K562 (cell line): ENCODE results near the gene OGFR.

Source experiments
- REST ChIP-seq, 2 experiments: fragments of 450-650 bp; formaldehyde crosslinking in 1 of 2; IDR thresholded peaks; 2 replicates each; pipeline versions ENCODE4 v1.4.0 to v1.6.1; 2014 to 2020; ENCODE audit warnings: mild to moderate bottlenecking in 2 of 2, borderline replicate concordance in 1 of 2, low read depth in 1 of 2
- ZNF121 ChIP-seq: sonication (generic); formaldehyde crosslinking; conservative IDR thresholded peaks from 2 replicates; pipeline ENCODE4 v1.8.0; 2022; ENCODE audit warnings: missing genetic modification reagents

- TF ChIP-seq ZNF121 (no peak), REST (IDR thresholded peaks at IDR 0.05; ENCODE audit: borderline replicate concordance) (no peak), REST (CRISPR knock-in tag; IDR thresholded peaks at IDR 0.05; ENCODE audit: low read depth) (no peak)
Observed at GRCh38 chr20:62825986-62826645, 21.5 kb downstream of the OGFR start.
